ENCODE measurements around the gene RNF145. TPM values are rescaled to one million over a fixed set of nuclear protein-coding genes. Genes with fewer than 3 reads are reported as not detected.
"Not testable (repeated sequence)": the region's sequence is repeated elsewhere in the genome, so short reads cannot be mapped to it uniquely, and the experiment has no call there.

Gene RNF145
- total RNA-seq, 1 experiment from 2014 or later = 68.6 TPM

GRCh38 chr5:159170021-159170420 is 39.3 kb downstream of the RNF145 start:
- no peak for DNase-seq (ENCODE audit: low spot score)
- in situ Hi-C loops (cut with HindIII; ENCODE audit: low sequenced_read_pairs) = no loop called here

- DNase-seq (ENCODE audit: low spot score) = no peak
- in situ Hi-C loops (cut with HindIII; ENCODE audit: low sequenced_read_pairs) = no loop called here
Observed at GRCh38 chr5:159166416-159166815, 42.9 kb downstream of the RNF145 start.

GRCh38 chr5:159163701-159164046 is 45.7 kb downstream of the RNF145 start:
- DNase-seq (ENCODE audit: low spot score) = no peak
- in situ Hi-C loops (cut with HindIII; ENCODE audit: low sequenced_read_pairs) = no loop called here

- no peak for DNase-seq (ENCODE audit: low spot score)
- in situ Hi-C loops (cut with HindIII; ENCODE audit: low sequenced_read_pairs) = no loop called here
Observed at GRCh38 chr5:159163027-159163700, 46.2 kb downstream of the RNF145 start.

GRCh38 chr5:159161361-159162214 is 47.8 kb downstream of the RNF145 start:
- DNase-seq (ENCODE audit: low spot score) = no peak
- in situ Hi-C loops (cut with HindIII; ENCODE audit: low sequenced_read_pairs) = no loop called here

- in situ Hi-C loops (cut with HindIII; ENCODE audit: low sequenced_read_pairs); DNase-seq (ENCODE audit: low spot score): not testable (repeated sequence)
Observed at GRCh38 chr5:159158553-159159091, 50.7 kb downstream of the RNF145 start.

- in situ Hi-C loops (cut with HindIII; ENCODE audit: low sequenced_read_pairs) = no loop called here
- DNase-seq (ENCODE audit: low spot score) = no peak
Observed at GRCh38 chr5:159157552-159157951, 51.8 kb downstream of the RNF145 start.

- in situ Hi-C loops (cut with HindIII; ENCODE audit: low sequenced_read_pairs) = no loop called here
- DNase-seq (ENCODE audit: low spot score) = peak; percentile 86
Observed at GRCh38 chr5:159156426-159157238, 52.7 kb downstream of the RNF145 start.

GRCh38 chr5:159155960-159156359 is 53.4 kb downstream of the RNF145 start:
- no peak for DNase-seq (ENCODE audit: low spot score)
- in situ Hi-C loops (cut with HindIII; ENCODE audit: low sequenced_read_pairs) = no loop called here

- in situ Hi-C loops (cut with HindIII; ENCODE audit: low sequenced_read_pairs) = no loop called here
Observed at GRCh38 chr5:159152876-159153275, 56.5 kb downstream of the RNF145 start.

GRCh38 chr5:159149085-159149484 is 60.3 kb downstream of the RNF145 start:
- DNase-seq (ENCODE audit: low spot score) = no peak
- in situ Hi-C loops (cut with HindIII; ENCODE audit: low sequenced_read_pairs) = no loop called here

More at GRCh38 chr5:159152876-159153275, 56.5 kb downstream of the RNF145 start:
- no peak for DNase-seq (ENCODE audit: low spot score)

- no peak for DNase-seq (ENCODE audit: low spot score)
- in situ Hi-C loops (cut with HindIII; ENCODE audit: low sequenced_read_pairs) = no loop called here
Observed at GRCh38 chr5:159147976-159148375, 61.4 kb downstream of the RNF145 start.

- no peak for DNase-seq (ENCODE audit: low spot score)
- in situ Hi-C loops (cut with HindIII; ENCODE audit: low sequenced_read_pairs) = no loop called here
Observed at GRCh38 chr5:159146839-159147238, 62.5 kb downstream of the RNF145 start.

GRCh38 chr5:159145160-159145559 is 64.2 kb downstream of the RNF145 start:
- in situ Hi-C loops (cut with HindIII; ENCODE audit: low sequenced_read_pairs); DNase-seq (ENCODE audit: low spot score): not testable (repeated sequence)

- DNase-seq (ENCODE audit: low spot score) = no peak
- in situ Hi-C loops (cut with HindIII; ENCODE audit: low sequenced_read_pairs) = no loop called here
Observed at GRCh38 chr5:159139802-159140201, 69.6 kb downstream of the RNF145 start.

GRCh38 chr5:159135896-159136531 is 73.3 kb downstream of the RNF145 start:
- in situ Hi-C loops (cut with HindIII; ENCODE audit: low sequenced_read_pairs) = no loop called here
- no peak for DNase-seq (ENCODE audit: low spot score)

- DNase-seq (ENCODE audit: low spot score) = peak; percentile 70
- in situ Hi-C loops (cut with HindIII; ENCODE audit: low sequenced_read_pairs) = no loop called here
Observed at GRCh38 chr5:159133041-159133741, 76.2 kb downstream of the RNF145 start.

GRCh38 chr5:159132429-159133040 is 76.8 kb downstream of the RNF145 start:
- in situ Hi-C loops (cut with HindIII; ENCODE audit: low sequenced_read_pairs) = no loop called here
- DNase-seq (ENCODE audit: low spot score) = no peak
